H9 (cell line): ENCODE data around the gene PRX. TPM values are rescaled to one million over a fixed set of nuclear protein-coding genes. Genes with fewer than 3 reads are reported as not detected.

Experiments used
- DNase-seq: peaks from one replicate; pipeline ENCODE4 v3.0.0-alpha.2; 2017
- H2AFZ ChIP-seq: one replicate; pipeline ENCODE4 v1.6.1; 2013; ENCODE audit warnings: mild to moderate bottlenecking, low read length, control low read depth, moderate library complexity
- H2AK5ac ChIP-seq: 2 replicates; pipeline ENCODE4 v1.6.1; 2013; ENCODE audit warnings: low read length, control low read depth, mixed read lengths; ENCODE audit not compliant: insufficient read length
- H2BK120ac ChIP-seq: one replicate; pipeline ENCODE4 v1.6.1; 2013; ENCODE audit warnings: low read depth, mild to moderate bottlenecking, low read length, control low read depth, inconsistent platforms; ENCODE audit not compliant: poor library complexity, severe bottlenecking
- H2BK12ac ChIP-seq: 2 replicates; pipeline ENCODE4 v1.6.1; 2013; ENCODE audit warnings: low read length, control low read depth, mixed read lengths, low read depth; ENCODE audit not compliant: insufficient read length
- H2BK15ac ChIP-seq: 2 replicates; pipeline ENCODE4 v1.6.1; 2013; ENCODE audit warnings: low read depth, low read length, control low read depth
- H2BK20ac ChIP-seq: one replicate; pipeline ENCODE4 v1.6.1; 2013; ENCODE audit warnings: low read depth, mild to moderate bottlenecking, low read length, control low read depth, inconsistent platforms; ENCODE audit not compliant: poor library complexity, severe bottlenecking
- H2BK5ac ChIP-seq: 2 replicates; pipeline ENCODE4 v1.6.1; 2013; ENCODE audit warnings: low read length, control low read depth, mixed read lengths; ENCODE audit not compliant: insufficient read length
- H3K14ac ChIP-seq: 2 replicates; pipeline ENCODE4 v1.6.1; 2013; ENCODE audit warnings: low read length, control low read depth; ENCODE audit not compliant: insufficient read depth
- H3K18ac ChIP-seq: 2 replicates; pipeline ENCODE4 v1.6.1; 2013; ENCODE audit warnings: low read depth, mild to moderate bottlenecking, mixed read lengths, low read length, control low read depth; ENCODE audit not compliant: insufficient read length
- H3K23ac ChIP-seq: 2 replicates; pipeline ENCODE4 v1.6.1; 2013; ENCODE audit warnings: low read length, control low read depth, mixed read lengths, low read depth; ENCODE audit not compliant: insufficient read length
- H3K23me2 ChIP-seq: 2 replicates; pipeline ENCODE4 v1.6.1; 2013; ENCODE audit warnings: low read depth, mild to moderate bottlenecking, mixed read lengths, low read length, control low read depth; ENCODE audit not compliant: insufficient read length, poor library complexity, severe bottlenecking
- H3K27ac ChIP-seq: 2 replicates; pipeline ENCODE4 v1.5.1; 2013; ENCODE audit warnings: low read length, control low read depth, mixed read lengths, low read depth; ENCODE audit not compliant: insufficient read length
- H3K27me3 ChIP-seq: 2 replicates; pipeline ENCODE4 v1.6.1; 2013; ENCODE audit warnings: low read length, control low read depth, inconsistent platforms; ENCODE audit not compliant: insufficient read depth
- H3K4ac ChIP-seq: 2 replicates; pipeline ENCODE4 v1.6.1; 2013; ENCODE audit warnings: low read depth, mild to moderate bottlenecking, control low read depth, inconsistent platforms, low read length, moderate library complexity
- H3K4me1 ChIP-seq: 2 replicates; pipeline ENCODE4 v1.6.1; 2013; ENCODE audit warnings: low read length, control low read depth, inconsistent platforms; ENCODE audit not compliant: insufficient read depth
- H3K4me2 ChIP-seq: 2 replicates; pipeline ENCODE4 v1.6.1; 2013; ENCODE audit warnings: low read length, control low read depth, mixed read lengths; ENCODE audit not compliant: insufficient read length, insufficient read depth
- H3K56ac ChIP-seq: 2 replicates; pipeline ENCODE4 v1.6.1; 2013; ENCODE audit warnings: low read depth, mild to moderate bottlenecking, mixed read lengths, low read length, control low read depth; ENCODE audit not compliant: insufficient read length
- H3K79me1 ChIP-seq: 2 replicates; pipeline ENCODE4 v1.6.1; 2013; ENCODE audit warnings: low read depth, mild to moderate bottlenecking, moderate library complexity, low read length, control low read depth, inconsistent platforms; ENCODE audit not compliant: insufficient read depth, poor library complexity, severe bottlenecking
- H3K79me2 ChIP-seq: 2 replicates; pipeline ENCODE4 v1.6.1; 2013; ENCODE audit warnings: low read length, control low read depth, inconsistent platforms; ENCODE audit not compliant: insufficient read depth
- H3K9ac ChIP-seq: 2 replicates; pipeline ENCODE4 v1.6.1; 2013; ENCODE audit warnings: low read length, control low read depth, mixed read lengths; ENCODE audit not compliant: insufficient read length; ENCODE audit errors: extremely low read depth
- H3K9me3 ChIP-seq: one replicate; pipeline ENCODE4 v1.6.1; 2013; ENCODE audit warnings: low read depth, low read length, inconsistent platforms; ENCODE audit not compliant: control insufficient read depth
- H3T11ph ChIP-seq: one replicate; pipeline ENCODE4 v1.6.1; 2013; ENCODE audit warnings: mild to moderate bottlenecking, low read length, control low read depth, inconsistent platforms
- H4K20me1 ChIP-seq: one replicate; pipeline ENCODE4 v1.6.1; 2013; ENCODE audit not compliant: control insufficient read depth, insufficient read length, insufficient read depth
- H4K5ac ChIP-seq: 2 replicates; pipeline ENCODE4 v1.6.1; 2013; ENCODE audit warnings: low read depth, mild to moderate bottlenecking, mixed read lengths, low read length, control low read depth; ENCODE audit not compliant: insufficient read length
- H4K8ac ChIP-seq: replicated peaks from 2 replicates; pipeline ENCODE4 v1.6.1; 2013; ENCODE audit warnings: low read length, control low read depth, mixed read lengths, low read depth; ENCODE audit not compliant: insufficient read length
- H4K91ac ChIP-seq: 2 replicates; pipeline ENCODE4 v1.6.1; 2013; ENCODE audit warnings: low read depth, mild to moderate bottlenecking, moderate library complexity, mixed read lengths, low read length, control low read depth; ENCODE audit not compliant: insufficient read length
- H3K27ac Mint-ChIP-seq, 3 experiments: 2 replicates in 2 of 3; 3 replicates in 1 of 3; pipeline ENCODE4 v1.8.0; 2020 to 2021; ENCODE audit warnings: mixed read lengths in 3 of 3, mild to moderate bottlenecking in 1 of 3, moderate library complexity in 1 of 3
- H3K27me3 Mint-ChIP-seq: 2 replicates; pipeline ENCODE4 v1.8.0; 2021; ENCODE audit warnings: low read depth, mild to moderate bottlenecking, moderate library complexity, mixed read lengths
- H3K36me3 Mint-ChIP-seq, 3 experiments: 2 replicates in 2 of 3; 3 replicates in 1 of 3; pipeline ENCODE4 v1.8.0; 2020 to 2021; ENCODE audit warnings: low read depth in 3 of 3, mixed read lengths in 3 of 3; ENCODE audit not compliant: insufficient read depth in 1 of 3
- H3K4me1 Mint-ChIP-seq, 2 experiments: 2 replicates each; pipeline ENCODE4 v1.8.0; 2020; ENCODE audit warnings: mixed read lengths in 2 of 2
- H3K4me3 Mint-ChIP-seq, 2 experiments: 2 replicates in 1 of 2; 3 replicates in 1 of 2; pipeline ENCODE4 v1.8.0; 2020 to 2021; ENCODE audit warnings: mild to moderate bottlenecking in 2 of 2, mixed read lengths in 2 of 2, moderate library complexity in 1 of 2
- H3K9me3 Mint-ChIP-seq, 2 experiments: 2 replicates in 1 of 2; 3 replicates in 1 of 2; pipeline ENCODE4 v1.8.0; 2020; ENCODE audit warnings: mild to moderate bottlenecking in 2 of 2, mixed read lengths in 2 of 2, moderate library complexity in 1 of 2
- CTCF ChIP-seq: fragments of 200-600 bp; sonication (generic); conservative IDR thresholded peaks from 3 replicates; pipeline ENCODE4 v1.8.0; 2021; ENCODE audit warnings: antibody characterized with exemption, mild to moderate bottlenecking
- WGBS: extraction: QIAGEN DNeasy Blood & Tissue Kit; methylation state at CpG from one replicate; pipeline ENCODE4 v1.1.7; 2013; ENCODE audit warnings: missing lambda C conversion rate, low lambda C conversion rate, mixed read lengths; ENCODE audit not compliant: insufficient read length; ENCODE audit errors: extremely low coverage; 5-methylcytosine and 5-hydroxymethylcytosine counted together
- total RNA-seq: library from RNA; stranded (reverse); gene quantifications from 2 replicates; pipeline ENCODE4 v1.2.1, GENCODE V29; 2021

The PRX gene
- total RNA-seq, 1 experiment from 2014 or later = 4.0 TPM

- Histone ChIP-seq H4K8ac (no peak overlapping the region), H3K9ac (no peak overlapping the region), H3K27ac (no peak overlapping the region), H2BK15ac (no peak overlapping the region), H2AFZ (no peak overlapping the region), H3K23me2 (no peaks in the 10 kb centered on the region), H3K14ac (no peak overlapping the region), H3K27me3 (no peaks in the 10 kb centered on the region), H2BK120ac (no peak overlapping the region), H3K4ac (no peak overlapping the region; the same call in 1 of the 2 replicates), H3K56ac (no peak overlapping the region), H3K23ac (no peak overlapping the region), H3K4me2 (no peak overlapping the region), H2BK12ac (no peak overlapping the region), H4K5ac (no peak overlapping the region), H3K79me1 (no peaks in the 10 kb centered on the region), H3T11ph (no peak overlapping the region), H3K4me1 (peaks cover 3% of the 10 kb centered on the region; the same call in 1 of the 2 replicates), H3K79me2 (no peaks in the 10 kb centered on the region), H3K9me3 (no peaks in the 10 kb centered on the region), H2BK5ac (no peak overlapping the region), H4K20me1 (no peaks in the 10 kb centered on the region), H4K91ac (no peak overlapping the region), H2BK20ac (no peak overlapping the region), H3K18ac (no peak overlapping the region), H2AK5ac (no peak overlapping the region)
- H3K9me3 Mint-ChIP-seq = peaks cover 0 to 2% of the 10 kb centered on the region in 2 experiments; a peak in 1 of 5 replicates
- no peaks in the 10 kb centered on the region for H3K36me3 Mint-ChIP-seq
- no peak for TF ChIP-seq CTCF
- no peak overlapping the region; a peak in 1 of 7 replicates for H3K27ac Mint-ChIP-seq
- H3K4me3 Mint-ChIP-seq = no peak overlapping the region
- no peak for DNase-seq
- WGBS = no CpG with 5 or more reads among the region's 21 CpGs
- H3K4me1 Mint-ChIP-seq = peaks cover 23 to 49% of the 10 kb centered on the region in 2 experiments
- H3K27me3 Mint-ChIP-seq = peaks cover 7% of the 10 kb centered on the region
Measured at GRCh38 chr19:40414542-40415535, 1.7 kb upstream of the PRX start.
